Measurements from ENCODE around the gene KREMEN1.

The KREMEN1 gene

DNA sequence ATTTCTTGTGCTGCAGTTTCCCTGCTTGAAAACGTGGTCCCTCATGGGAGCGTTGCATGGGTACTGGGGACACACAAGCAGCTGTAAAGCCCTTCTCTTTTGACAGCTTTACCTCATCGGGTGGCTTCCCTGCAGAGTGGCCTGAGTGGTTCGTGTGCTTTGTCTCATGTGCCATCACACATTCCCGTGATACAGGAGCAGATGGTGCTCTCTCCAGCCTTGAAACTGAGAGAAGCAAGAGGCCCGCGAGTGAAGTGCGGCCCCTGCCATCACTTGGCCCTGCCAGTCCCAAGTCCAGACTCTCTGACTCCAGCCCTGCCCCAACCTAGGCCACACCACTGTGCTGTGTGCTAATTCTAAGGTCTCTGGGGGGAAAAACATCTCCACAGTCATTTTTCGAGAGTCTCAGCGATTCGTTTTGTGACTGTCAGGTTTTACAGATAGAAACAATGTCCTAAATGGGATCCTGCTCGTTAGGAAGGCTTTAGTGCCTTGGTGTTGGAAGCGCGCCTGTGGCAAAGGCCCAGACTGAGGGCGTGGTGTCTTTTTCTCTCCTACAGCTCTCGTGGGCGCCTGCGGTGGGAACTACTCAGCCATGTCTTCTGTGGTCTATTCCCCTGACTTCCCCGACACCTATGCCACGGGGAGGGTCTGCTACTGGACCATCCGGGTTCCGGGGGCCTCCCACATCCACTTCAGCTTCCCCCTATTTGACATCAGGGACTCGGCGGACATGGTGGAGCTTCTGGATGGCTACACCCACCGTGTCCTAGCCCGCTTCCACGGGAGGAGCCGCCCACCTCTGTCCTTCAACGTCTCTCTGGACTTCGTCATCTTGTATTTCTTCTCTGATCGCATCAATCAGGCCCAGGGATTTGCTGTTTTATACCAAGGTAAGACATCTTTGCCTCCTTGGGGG is 64.2 kb downstream of the KREMEN1 start:
- DNase-seq, result no peak

GRCh38 chr22:29138556-29139305 is 65.9 kb downstream of the KREMEN1 start:
- no peak for DNase-seq

GRCh38 chr22:29139965-29140782 is 67.3 kb downstream of the KREMEN1 start:
- no peak for DNase-seq

DNA sequence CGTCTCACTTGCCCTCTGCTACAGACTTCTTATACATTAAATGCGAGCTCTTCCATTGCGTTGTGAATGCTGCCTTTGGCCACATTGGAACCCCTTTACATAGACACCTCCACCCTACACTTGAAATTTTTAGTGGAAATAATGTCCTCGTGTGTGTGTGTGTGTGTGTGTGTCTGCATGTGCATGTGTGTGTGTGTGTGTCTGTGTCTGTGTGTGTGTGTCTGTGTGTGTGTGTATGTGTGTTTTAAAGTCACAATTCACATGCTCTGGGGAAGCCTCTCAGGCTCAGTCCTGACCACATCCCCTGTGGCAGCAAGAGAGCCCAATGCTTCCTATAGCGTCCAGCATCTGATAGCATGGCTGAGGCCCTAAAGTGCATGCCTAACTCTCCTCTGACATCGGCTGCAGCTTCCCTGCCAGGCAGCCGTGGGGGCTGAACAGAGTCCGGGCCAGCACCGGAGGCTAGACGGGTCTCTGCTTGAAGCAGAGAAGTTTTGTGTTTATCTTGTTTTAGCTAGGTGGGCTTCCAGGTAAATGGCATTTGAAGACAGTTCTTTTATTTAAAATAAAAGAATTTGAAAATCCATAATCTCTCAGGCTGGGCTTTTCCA is 68.3 kb downstream of the KREMEN1 start:
- DNase-seq, result peak; percentile 24

GRCh38 chr22:29142116-29142515 is 69.3 kb downstream of the KREMEN1 start:
- DNase-seq, result no peak

DNA sequence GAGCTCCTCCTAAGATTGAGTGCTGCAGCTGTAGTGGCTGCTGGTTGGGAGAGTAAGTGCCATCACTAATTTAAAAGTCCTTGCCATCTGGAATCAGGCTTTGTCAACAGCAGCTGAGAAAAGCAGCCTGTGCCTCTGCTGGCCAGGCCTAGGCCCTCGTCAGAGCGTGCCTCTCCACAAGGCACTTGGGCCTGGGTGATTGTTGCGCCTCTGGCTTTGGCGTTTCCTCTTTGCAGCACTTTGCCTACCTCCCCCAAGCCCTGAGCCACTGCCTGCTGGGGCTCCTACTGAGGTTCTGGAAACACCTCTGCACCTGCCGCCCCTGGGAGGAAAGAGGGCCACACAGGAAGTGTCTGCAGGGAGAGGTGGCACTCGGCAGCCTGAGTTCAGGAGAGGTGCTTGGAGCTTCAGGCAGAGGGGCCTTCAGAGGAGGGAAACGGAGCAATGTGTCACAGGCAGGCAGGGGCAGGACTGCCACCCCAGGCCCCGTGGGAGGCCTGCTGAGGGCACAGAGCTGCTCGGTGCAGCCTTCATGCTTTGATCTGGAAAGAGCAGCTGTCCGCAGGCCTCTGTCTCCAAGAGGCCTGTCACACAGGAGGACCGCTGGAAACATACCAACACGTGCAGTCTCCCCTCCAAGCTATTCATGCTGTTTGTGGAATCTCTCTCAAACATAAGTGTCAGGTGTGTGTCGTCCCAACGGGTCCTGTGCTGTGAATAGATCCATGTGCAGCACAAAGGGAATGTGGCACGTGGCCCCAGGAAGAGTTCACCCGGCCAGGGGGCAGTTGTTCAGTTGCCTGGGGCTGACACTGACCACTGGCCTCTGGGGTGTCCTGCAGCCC is 71.3 kb downstream of the KREMEN1 start:
- no peak for DNase-seq

GRCh38 chr22:29144786-29145160 is 71.9 kb downstream of the KREMEN1 start:
- DNase-seq, result no peak

- no peak for DNase-seq
Observed at GRCh38 chr22:29145321-29146072, 72.7 kb downstream of the KREMEN1 start.

DNA sequence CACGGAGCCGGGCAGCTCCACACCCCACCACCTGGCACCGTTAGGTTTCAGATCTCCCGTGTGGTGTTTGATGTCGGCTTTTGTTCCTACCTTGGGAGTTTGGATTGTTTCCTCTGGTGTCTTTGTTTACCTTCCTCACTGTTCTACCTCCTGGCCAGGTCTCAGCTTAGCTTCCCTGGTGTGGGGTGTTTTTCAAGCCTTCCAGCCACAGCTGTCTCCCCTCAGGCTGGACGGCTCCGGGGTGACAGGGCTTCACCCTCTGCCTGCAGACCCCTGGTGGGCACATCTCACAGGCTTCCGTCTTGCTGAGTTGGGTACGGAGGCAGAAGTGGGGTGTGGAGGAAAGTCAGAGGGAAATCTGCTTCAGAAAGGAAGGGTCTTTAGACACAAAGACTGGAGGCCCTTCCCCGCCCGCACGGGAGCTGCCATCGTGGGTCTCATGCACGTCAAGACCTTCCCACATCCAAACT is 73.3 kb downstream of the KREMEN1 start:
- no peak for DNase-seq

DNA sequence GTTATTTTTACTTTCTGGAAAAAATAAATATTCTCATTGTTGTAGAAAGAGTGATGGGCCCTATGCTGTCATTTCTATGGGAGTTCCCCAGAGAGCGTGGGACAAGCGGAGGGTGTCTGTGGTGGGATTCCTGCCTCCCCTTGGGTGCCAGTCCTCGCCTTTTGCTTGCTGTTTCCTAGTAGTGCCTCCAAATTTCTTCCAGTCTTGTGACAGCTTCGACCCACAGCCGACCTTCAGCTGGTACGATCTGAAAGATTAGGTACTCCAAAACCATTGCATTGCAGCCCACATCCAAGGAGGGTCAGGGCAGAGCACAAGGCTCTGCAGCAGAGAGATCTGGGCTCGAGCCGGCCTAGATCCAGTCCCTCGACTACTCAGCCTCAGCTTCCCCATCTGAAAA is 73.9 kb downstream of the KREMEN1 start:
- no peak for DNase-seq

DNA sequence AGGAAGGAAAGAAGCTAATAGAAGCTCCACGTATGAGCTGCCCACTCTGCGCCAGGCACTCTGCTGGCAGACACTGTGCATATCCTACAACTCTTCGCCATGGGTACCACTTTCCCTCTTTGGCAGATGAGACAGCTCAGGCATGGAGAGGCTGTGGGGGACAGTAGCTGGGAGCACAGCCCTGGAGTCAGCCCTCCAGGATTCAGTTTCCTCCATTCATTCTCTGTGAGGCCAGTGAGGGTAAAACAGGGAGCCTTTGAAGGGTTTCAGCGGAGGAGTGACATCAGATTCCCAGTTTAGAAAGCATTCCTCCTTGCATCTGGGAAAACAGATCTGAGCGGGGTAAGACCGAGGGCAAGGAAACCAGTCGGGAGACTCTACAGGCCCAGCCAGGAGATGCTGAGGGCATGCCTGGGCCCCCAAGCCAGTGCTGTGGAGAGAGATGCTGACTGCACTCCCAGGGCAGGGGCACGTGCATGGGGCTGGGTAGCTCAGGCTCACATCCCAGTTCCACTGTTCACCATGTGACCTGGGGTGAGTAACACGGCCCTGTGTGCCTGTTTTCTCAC is 74.6 kb downstream of the KREMEN1 start:
- no peak for DNase-seq

GRCh38 chr22:29148036-29148435 is 75.2 kb downstream of the KREMEN1 start:
- DNase-seq, result no peak

DNA sequence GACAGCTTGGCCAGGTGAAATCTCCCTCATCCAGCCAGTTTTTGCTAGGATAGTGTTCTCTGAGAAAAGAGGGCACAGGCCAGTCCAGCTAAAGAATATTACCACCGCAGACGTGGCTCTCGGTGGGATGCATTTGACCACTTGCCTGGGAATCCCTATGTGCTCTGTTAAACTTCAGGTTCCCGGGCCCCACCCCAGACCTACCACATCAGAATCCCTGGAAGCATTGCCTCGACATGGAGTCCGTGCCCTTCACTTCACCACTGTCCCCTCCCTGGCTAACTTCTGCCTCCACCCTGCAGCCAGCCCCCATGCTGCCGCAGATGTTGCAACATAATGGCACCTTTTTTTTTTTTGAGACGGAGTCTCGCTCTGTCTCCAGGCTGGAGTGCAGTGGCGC is 76.0 kb downstream of the KREMEN1 start:
- DNase-seq, result no peak

DNA sequence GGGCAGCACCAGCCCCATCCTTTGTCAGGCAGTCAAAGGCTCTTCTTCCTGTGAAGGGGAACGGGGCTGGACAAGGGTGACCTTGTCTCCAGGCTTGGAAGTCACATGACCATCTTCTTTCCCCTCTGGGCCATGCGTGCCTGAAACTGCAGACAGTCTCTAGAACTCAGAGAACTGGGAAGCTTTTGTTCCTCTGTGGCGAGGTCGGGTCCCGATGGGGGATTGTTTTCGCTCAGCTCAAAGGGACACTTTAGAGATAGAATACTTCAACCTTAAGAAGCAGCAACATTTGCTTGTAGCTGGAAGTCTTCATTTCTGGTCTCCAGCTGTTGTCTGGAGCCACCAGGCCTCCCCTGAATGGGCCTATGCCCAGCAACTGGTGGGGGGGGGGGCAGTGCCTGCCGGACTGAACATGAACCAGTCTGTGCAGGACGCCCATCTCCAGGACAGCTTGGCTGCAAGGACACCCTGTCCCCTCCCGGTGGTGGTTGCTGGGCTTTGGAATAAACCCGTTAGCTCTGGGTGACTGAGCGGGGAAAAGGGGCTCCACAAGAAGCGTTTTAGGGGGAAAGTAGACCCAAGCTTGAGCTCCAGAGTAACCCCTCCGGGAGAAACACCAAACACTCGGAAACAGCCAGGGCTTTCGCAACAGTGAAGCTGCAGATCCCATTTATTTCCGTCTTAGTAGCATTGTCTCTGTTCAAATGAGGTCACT is 77.2 kb downstream of the KREMEN1 start:
- DNase-seq, result no peak

DNA sequence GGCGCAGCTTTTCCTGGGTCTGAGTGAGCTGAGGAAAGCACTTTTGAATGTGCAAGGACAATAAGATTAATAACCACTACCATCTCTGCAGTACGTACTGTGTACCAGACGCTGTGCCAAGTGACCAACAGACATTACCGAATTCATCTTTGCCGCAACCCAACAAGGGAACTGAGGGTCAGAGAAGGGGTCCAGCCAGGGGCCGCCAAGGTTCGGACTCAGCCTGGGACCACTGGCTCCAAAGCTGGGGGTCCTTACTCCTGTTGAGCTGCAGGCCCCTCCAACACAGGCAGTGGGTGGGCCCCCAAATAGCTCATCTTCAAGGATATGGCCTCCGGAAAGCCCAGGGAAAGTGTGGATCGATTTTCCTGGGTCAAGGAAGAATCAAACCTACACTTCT is 77.9 kb downstream of the KREMEN1 start:
- no peak for DNase-seq

GRCh38 chr22:29151316-29151715 is 78.5 kb downstream of the KREMEN1 start:
- no peak for DNase-seq

DNA sequence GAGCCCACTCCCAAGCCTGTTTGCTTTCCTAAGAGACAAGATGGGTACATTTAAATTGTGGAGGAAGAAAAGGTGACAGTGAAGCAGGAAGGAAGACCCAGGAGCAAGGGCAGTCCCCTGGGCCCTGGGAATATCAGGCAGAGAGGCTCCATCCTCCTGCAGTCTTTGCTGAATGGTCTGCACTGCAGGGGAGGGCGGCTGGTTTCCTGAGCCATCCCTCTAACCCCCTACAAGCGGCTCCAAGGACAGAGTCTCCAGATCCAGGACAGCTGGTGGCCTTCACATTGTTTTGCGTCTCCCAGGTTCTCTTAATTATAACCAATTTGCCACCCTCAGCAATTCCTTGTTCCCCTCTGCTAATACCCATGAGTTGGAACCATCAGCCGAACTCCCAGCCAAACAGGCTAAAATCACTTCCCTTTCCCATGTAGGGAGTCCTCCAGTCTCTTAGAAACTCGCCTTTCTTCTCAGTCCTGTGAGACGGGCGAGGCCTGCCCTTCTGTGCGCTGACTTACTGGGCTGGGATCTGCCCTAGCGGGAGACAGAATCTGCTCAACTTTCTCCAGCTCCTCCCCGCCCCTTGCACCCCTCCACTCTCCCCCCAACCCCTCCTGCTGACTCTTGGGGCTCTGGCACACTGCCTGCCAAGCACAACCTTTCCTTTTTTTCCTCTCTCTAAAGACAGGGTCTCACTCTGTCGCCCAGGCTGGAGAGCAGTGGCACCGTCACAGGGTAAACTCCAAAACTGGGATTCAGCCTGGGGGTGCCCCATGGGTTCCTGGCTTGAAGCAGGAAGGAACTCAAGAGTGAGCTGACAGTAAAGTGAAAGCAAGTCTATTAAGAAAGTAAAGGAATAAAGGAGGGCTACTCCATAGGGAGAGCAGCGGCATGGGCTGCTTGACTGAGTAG is 79.5 kb downstream of the KREMEN1 start:
- DNase-seq, result no peak

DNA sequence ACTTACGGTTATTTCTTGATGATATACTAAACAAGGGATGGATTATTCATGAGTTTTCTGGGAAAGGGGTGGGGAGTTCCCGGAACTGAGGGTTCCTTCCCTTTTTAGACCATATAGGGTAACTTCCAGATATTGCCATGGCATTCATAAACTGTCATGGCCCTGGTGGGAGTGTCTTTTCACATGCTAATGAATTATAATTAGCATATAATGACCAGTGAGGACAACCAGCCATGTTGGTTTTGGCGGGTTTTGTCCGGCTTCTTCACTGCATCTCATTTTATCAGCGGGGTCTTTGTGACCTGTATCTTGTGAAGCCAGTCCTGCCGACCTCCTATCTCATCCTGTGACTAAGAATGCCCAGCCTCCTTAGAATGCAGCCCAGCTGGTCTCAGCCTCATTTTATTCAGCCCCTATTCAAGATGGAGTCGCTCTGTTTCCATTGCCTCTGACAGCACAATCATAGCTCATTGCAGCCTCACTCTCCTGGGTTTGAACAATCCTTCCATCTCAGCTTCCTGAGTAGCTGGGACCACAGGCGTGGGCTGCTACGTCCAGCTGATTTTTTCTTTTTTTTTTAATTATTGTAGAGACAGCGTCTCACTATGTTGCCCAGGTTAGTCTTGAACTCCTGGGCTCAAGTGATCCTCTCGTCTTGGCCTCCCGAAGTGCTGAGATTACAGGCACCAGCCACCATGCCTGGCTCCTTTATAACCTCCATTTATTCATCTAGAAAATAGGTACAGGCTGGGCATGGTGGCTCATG is 80.3 kb downstream of the KREMEN1 start:
- peak; percentile 98 for DNase-seq
